Parathyroid adenoma (tissue), 2 donors: ENCODE data around the gene ALPG.

Experiments used
- H2AFZ ChIP-seq: fragments of 300-600 bp; sonication (generic); one replicate; pipeline ENCODE4 v1.7.0; 2017; ENCODE audit warnings: antibody characterized with exemption, mild to moderate bottlenecking
- H3K27ac ChIP-seq: fragments of 300-600 bp; sonication (generic); one replicate; pipeline ENCODE4 v1.7.0; 2017
- H3K27me3 ChIP-seq: fragments of 300-600 bp; sonication (generic); one replicate; pipeline ENCODE4 v1.7.0; 2017; ENCODE audit warnings: low read length; ENCODE audit not compliant: control insufficient read depth, insufficient read depth
- H3K36me3 ChIP-seq: fragments of 300-600 bp; sonication (generic); one replicate; pipeline ENCODE4 v1.7.0; 2017; ENCODE audit warnings: low read length; ENCODE audit not compliant: control insufficient read depth, insufficient read depth
- H3K4me1 ChIP-seq: fragments of 300-600 bp; sonication (generic); one replicate; pipeline ENCODE4 v1.7.0; 2017; ENCODE audit warnings: control low read depth
- H3K4me2 ChIP-seq: fragments of 300-600 bp; sonication (generic); one replicate; pipeline ENCODE4 v1.7.0; 2017; ENCODE audit warnings: low read length
- H3K4me3 ChIP-seq: fragments of 300-600 bp; sonication (generic); one replicate; pipeline ENCODE4 v1.7.0; 2017; ENCODE audit warnings: low read depth, low read length
- H3K79me2 ChIP-seq: fragments of 300-600 bp; sonication (generic); one replicate; pipeline ENCODE4 v1.7.0; 2017; ENCODE audit warnings: control low read depth
- H3K9ac ChIP-seq: fragments of 300-600 bp; sonication (generic); one replicate; pipeline ENCODE4 v1.7.0; 2017; ENCODE audit warnings: mild to moderate bottlenecking
- H3K9me3 ChIP-seq: fragments of 300-600 bp; sonication (generic); one replicate; pipeline ENCODE4 v1.7.0; 2017; ENCODE audit warnings: low read length; ENCODE audit not compliant: control insufficient read depth
- CTCF ChIP-seq: fragments of 300-600 bp; sonication (generic); IDR thresholded peaks from one replicate; pipeline ENCODE4 v1.7.0; 2017; ENCODE audit warnings: antibody characterized with exemption, mild to moderate bottlenecking
- donor health status: primary hyperparathyroidism.

ALPG gene

GRCh38 chr2:232411901-232412629 lies 5.4 kb downstream of the ALPG start:
- H3K4me2 ChIP-seq, result no peak overlapping the region
- H3K36me3 ChIP-seq, result no peaks in the 10 kb centered on the region
- peaks cover 2% of the 10 kb centered on the region for H3K27me3 ChIP-seq
- TF ChIP-seq CTCF, result no peak
- H3K9me3 ChIP-seq, result no peaks in the 10 kb centered on the region
- H3K4me3 ChIP-seq, result no peak overlapping the region
- H2AFZ ChIP-seq, result no peak overlapping the region
- H3K9ac ChIP-seq, result no peak overlapping the region
- H3K27ac ChIP-seq, result no peak overlapping the region
- no peaks in the 10 kb centered on the region for H3K4me1 ChIP-seq
- H3K79me2 ChIP-seq, result no peaks in the 10 kb centered on the region

DNA sequence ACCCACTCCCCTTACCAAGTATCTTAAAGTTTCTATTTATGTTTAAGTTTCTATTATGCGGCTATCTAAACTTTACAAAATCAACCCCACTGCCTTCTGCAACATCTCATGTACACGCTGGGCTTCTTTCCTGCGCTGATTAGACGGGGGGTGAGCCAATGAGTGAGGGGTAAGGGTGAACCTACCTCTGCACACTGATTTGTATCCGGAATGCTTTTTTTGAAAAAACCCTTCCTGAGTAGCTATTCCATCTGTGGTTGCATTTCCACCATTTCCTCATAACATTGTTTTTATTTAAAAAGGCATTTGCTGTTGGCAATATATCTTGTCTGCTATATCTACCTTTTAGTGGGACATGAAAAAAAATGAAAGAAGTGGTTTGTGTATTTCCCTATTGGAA lies 6.3 kb downstream of the ALPG start:
- Histone ChIP-seq H3K27ac (no peak overlapping the region), H3K79me2 (no peaks in the 10 kb centered on the region), H3K4me1 (no peaks in the 10 kb centered on the region), H3K9ac (no peak overlapping the region), H3K4me2 (no peak overlapping the region), H3K4me3 (no peak overlapping the region), H3K36me3 (no peaks in the 10 kb centered on the region), H3K27me3 (peaks cover 2% of the 10 kb centered on the region), H2AFZ (no peak overlapping the region), H3K9me3 (no peaks in the 10 kb centered on the region)
- TF ChIP-seq CTCF, result no peak

DNA sequence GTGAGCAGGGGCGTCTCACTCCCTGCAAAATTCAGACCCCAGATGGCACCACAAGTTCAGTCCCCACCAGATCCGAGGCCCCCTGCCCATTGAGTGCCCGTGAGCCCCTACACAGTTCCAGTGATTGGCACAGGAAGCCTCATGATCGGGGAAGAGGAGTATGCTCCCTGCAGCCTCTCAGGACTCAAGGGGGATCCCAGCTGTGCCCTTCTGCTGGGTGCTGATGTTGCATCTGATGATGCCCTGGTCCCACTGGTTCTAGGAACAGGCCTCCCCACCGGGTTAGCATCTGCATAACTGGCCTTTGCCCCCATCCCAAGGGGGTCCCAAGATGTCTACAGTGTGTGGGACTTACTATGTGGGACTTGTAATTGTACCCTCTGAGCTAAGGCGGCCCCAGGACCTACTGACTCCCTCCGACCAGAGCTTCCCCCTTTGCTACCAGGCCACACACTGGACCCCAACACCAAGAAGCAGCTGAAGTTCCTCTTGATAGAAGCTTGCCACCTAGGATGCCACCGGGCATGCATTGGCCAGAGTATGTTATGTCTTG lies 8.6 kb downstream of the ALPG start:
- Histone ChIP-seq H3K4me1 (peaks cover under 1% of the 10 kb centered on the region), H3K9ac (no peak overlapping the region), H3K27ac (no peak overlapping the region), H3K79me2 (no peaks in the 10 kb centered on the region), H3K4me3 (no peak overlapping the region), H3K4me2 (no peak overlapping the region), H3K27me3 (peaks cover 2% of the 10 kb centered on the region), H3K36me3 (no peaks in the 10 kb centered on the region), H3K9me3 (no peaks in the 10 kb centered on the region), H2AFZ (no peak overlapping the region)
- TF ChIP-seq CTCF, result no peak

- peaks cover 2% of the 10 kb centered on the region for H3K27me3 ChIP-seq
- H2AFZ ChIP-seq, result no peak overlapping the region
- H3K36me3 ChIP-seq, result no peaks in the 10 kb centered on the region
These were observed 9.3 kb downstream of the ALPG start for GRCh38 chr2:232415736-232416520.

More at GRCh38 chr2:232415736-232416520, 9.3 kb downstream of the ALPG start:
- Histone ChIP-seq H3K79me2 (no peaks in the 10 kb centered on the region), H3K9ac (no peak overlapping the region), H3K27ac (no peak overlapping the region), H3K4me2 (no peak overlapping the region), H3K9me3 (no peaks in the 10 kb centered on the region), H3K4me3 (no peak overlapping the region), H3K4me1 (peaks cover 4% of the 10 kb centered on the region)
- no peak for TF ChIP-seq CTCF
